A673 (cell line): ENCODE results near the gene KCNQ1.

Experiments used
- EZH2 ChIP-seq: fragments of 200-600 bp; sonication (generic); IDR thresholded peaks from 2 replicates; pipeline ENCODE4 v1.6.1; 2017; ENCODE audit warnings: borderline replicate concordance, low read depth, mild to moderate bottlenecking, mixed read lengths, antibody characterized with exemption, low read length; ENCODE audit not compliant: poor library complexity, severe bottlenecking
- TF ChIP-seq, protein P1 (sequence below): fragments of 300-800, 200-600 bp; sonication (generic); conservative IDR thresholded peaks from 2 replicates; pipeline ENCODE4 v1.5.1; 2017; ENCODE audit warnings: low read depth, mild to moderate bottlenecking, antibody characterized with exemption, low read length, moderate library complexity, mixed read lengths

DNA sequence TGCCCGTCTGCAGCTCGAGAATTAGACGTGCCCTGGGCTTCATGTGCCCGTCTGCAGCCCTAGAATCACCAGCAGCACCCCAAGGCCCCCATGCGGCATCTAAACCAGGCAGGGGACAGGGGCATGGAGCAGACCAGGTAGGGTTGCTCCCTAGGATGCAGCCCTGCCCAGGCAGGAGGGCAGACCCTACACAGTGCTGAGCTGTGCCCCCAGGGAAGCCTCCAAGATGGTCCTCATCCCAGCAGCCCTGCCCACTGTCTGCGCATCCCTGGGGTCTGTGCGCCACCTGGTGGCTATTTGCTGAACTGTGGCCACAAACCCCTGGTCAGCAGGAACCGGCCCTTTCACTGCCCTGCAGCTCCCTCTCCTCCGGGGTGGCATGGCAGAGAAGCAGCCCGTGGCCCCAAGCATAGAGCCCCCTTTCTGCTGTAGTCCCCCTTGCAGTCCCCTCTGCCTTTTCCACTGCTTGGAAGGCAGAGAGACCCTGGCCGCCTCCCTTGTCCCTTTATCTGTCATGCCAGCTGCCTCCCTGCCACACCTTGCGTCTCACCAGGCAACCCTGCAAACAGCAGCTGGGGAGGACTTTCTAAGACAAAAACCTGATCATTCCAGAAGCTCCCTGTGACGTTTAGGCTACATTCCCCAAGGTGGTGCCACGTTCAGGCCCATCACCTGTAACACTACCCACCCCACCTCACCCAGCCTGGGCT lies 86.6 kb downstream of the KCNQ1 start:
- TF ChIP-seq, protein P1, sequence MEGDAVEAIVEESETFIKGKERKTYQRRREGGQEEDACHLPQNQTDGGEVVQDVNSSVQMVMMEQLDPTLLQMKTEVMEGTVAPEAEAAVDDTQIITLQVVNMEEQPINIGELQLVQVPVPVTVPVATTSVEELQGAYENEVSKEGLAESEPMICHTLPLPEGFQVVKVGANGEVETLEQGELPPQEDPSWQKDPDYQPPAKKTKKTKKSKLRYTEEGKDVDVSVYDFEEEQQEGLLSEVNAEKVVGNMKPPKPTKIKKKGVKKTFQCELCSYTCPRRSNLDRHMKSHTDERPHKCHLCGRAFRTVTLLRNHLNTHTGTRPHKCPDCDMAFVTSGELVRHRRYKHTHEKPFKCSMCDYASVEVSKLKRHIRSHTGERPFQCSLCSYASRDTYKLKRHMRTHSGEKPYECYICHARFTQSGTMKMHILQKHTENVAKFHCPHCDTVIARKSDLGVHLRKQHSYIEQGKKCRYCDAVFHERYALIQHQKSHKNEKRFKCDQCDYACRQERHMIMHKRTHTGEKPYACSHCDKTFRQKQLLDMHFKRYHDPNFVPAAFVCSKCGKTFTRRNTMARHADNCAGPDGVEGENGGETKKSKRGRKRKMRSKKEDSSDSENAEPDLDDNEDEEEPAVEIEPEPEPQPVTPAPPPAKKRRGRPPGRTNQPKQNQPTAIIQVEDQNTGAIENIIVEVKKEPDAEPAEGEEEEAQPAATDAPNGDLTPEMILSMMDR = peak; percentile 79
- no peak for TF ChIP-seq EZH2
